Measurements from ENCODE around the gene QSER1. TPM values are rescaled to one million over a fixed set of nuclear protein-coding genes. Genes with fewer than 3 reads are reported as not detected.

The QSER1 gene
- total and polyA plus RNA-seq, 10 of the 15 experiments (the other 5 are each of a cell fraction or from before 2014, with no cell fraction given) = 2.1 to 15.0 (median 9.4) TPM

DNA sequence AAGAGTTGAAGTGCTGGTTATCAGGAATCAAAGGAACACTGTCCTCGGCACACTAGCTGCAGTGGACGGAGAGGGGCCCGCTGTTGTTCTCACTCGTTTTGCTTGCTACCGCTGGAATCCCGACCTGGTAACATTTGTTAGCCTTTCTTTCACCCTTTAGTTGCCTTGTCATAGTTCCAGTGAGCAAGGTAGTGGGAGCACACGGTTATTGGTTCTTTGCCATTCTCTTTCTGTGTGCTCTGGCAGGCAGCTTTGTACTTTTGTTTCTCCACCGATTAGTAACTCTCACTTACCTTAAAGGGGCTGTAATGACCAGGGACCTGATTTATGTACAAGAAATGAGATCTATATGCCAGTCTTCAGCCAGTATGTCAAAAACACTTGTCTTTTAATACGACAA is 124.9 kb downstream of the QSER1 start:
- H3K4me2 ChIP-seq (ENCODE audit: control insufficient read depth, insufficient read depth) = no peak overlapping the region
- H3K4me3 ChIP-seq = no peak overlapping the region
- CTCF ChIA-PET = interaction anchor here (1.4 kb wide), 1 partner anchor 15 kb away, joined by 3 read pairs; no protein-coding TSS in a partner anchor
- DNase-seq (ENCODE audit: low read depth, low spot score) = no peak
- POLR2A ChIA-PET = no interaction called here
- H3K36me3 ChIP-seq (ENCODE audit: control insufficient read depth in 2 of 2, insufficient read depth in 2 of 2, low read length in 1 of 2) = no peaks in the 10 kb centered on the region
- H3K4me1 ChIP-seq (ENCODE audit: control insufficient read depth, insufficient read depth, low read length) = no peaks in the 10 kb centered on the region
- SMC1A ChIA-PET (ENCODE audit: uncharacterized antibody, unreplicated experiment) = interaction anchor here (1.1 to 2.5 kb wide), 7 partner anchors 9 to 48 kb away, joined by 3 to 9 read pairs (median 5); no protein-coding TSS in a partner anchor
- no peak overlapping the region for H2AFZ ChIP-seq (ENCODE audit: control insufficient read depth, low read depth, low read length)
- no peak overlapping the region for H3K27ac ChIP-seq (ENCODE audit: control insufficient read depth, insufficient read depth)
- no peak for ATAC-seq
- intact Hi-C loops (cut with micrococcal nuclease; ENCODE audit: unreplicated experiment) = no loop called here
- peaks cover 0 to 5% of the 10 kb centered on the region in 2 experiments; a peak in 2 of 4 replicates for H3K27me3 ChIP-seq (replicated peaks in 1 of 2; ENCODE audit: control insufficient read depth in 2 of 2, insufficient read depth in 2 of 2, low read length in 1 of 2)
- WGBS (ENCODE audit: insufficient coverage, insufficient replicate concordance, low lambda C conversion rate, missing lambda C conversion rate) = 84% methylated on average over 9 of the region's 9 CpGs
- RAD21 ChIA-PET (ENCODE audit: unreplicated experiment) = interaction anchor here (0.7 kb wide), 1 partner anchor 21 kb away, joined by 3 read pairs; no protein-coding TSS in a partner anchor
- no peaks in the 10 kb centered on the region; the same call in 2 of the 3 replicates for H3K9me3 ChIP-seq (replicated peaks; ENCODE audit: control insufficient read depth, insufficient read depth, low read length)
- TSS peak; percentile 58 for BruUV-seq (replicated peaks)
- no peak for FAIRE-seq
- in situ Hi-C loops (cut with MboI) = no loop called here
- H3K79me2 ChIP-seq (ENCODE audit: control insufficient read depth, insufficient read depth, low read length) = no peaks in the 10 kb centered on the region
- H4K20me1 ChIP-seq (ENCODE audit: control insufficient read depth, insufficient read depth) = no peaks in the 10 kb centered on the region
- H3K9ac ChIP-seq (ENCODE audit: control insufficient read depth, insufficient read depth, low read length) = no peak overlapping the region
- TF ChIP-seq, protein P1, sequence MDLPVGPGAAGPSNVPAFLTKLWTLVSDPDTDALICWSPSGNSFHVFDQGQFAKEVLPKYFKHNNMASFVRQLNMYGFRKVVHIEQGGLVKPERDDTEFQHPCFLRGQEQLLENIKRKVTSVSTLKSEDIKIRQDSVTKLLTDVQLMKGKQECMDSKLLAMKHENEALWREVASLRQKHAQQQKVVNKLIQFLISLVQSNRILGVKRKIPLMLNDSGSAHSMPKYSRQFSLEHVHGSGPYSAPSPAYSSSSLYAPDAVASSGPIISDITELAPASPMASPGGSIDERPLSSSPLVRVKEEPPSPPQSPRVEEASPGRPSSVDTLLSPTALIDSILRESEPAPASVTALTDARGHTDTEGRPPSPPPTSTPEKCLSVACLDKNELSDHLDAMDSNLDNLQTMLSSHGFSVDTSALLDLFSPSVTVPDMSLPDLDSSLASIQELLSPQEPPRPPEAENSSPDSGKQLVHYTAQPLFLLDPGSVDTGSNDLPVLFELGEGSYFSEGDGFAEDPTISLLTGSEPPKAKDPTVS (IDR thresholded peaks at IDR 0.05; ENCODE audit: low read depth, low read length) = no peak
- TF ChIP-seq, protein P2, sequence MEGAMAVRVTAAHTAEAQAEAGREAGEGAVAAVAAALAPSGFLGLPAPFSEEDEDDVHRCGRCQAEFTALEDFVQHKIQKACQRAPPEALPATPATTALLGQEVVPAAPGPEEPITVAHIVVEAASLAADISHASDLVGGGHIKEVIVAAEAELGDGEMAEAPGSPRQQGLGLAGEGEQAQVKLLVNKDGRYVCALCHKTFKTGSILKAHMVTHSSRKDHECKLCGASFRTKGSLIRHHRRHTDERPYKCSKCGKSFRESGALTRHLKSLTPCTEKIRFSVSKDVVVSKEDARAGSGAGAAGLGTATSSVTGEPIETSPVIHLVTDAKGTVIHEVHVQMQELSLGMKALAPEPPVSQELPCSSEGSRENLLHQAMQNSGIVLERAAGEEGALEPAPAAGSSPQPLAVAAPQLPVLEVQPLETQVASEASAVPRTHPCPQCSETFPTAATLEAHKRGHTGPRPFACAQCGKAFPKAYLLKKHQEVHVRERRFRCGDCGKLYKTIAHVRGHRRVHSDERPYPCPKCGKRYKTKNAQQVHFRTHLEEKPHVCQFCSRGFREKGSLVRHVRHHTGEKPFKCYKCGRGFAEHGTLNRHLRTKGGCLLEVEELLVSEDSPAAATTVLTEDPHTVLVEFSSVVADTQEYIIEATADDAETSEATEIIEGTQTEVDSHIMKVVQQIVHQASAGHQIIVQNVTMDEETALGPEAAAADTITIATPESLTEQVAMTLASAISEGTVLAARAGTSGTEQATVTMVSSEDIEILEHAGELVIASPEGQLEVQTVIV (IDR thresholded peaks at IDR 0.05; ENCODE audit: borderline replicate concordance, partially characterized antibody) = no peak
- no peak for TF ChIP-seq BHLHE40 (IDR thresholded peaks at IDR 0.05; ENCODE audit: borderline replicate concordance in 1 of 2, low read depth in 2 of 2, low read length in 1 of 2)
- TF ChIP-seq ASH2L (IDR thresholded peaks at IDR 0.05; ENCODE audit: borderline replicate concordance, low read depth) = no peak
- no peak for TF ChIP-seq PAX5 (IDR thresholded peaks at IDR 0.05; ENCODE audit: borderline replicate concordance, low read depth, low read length)
- TF ChIP-seq, protein P3, sequence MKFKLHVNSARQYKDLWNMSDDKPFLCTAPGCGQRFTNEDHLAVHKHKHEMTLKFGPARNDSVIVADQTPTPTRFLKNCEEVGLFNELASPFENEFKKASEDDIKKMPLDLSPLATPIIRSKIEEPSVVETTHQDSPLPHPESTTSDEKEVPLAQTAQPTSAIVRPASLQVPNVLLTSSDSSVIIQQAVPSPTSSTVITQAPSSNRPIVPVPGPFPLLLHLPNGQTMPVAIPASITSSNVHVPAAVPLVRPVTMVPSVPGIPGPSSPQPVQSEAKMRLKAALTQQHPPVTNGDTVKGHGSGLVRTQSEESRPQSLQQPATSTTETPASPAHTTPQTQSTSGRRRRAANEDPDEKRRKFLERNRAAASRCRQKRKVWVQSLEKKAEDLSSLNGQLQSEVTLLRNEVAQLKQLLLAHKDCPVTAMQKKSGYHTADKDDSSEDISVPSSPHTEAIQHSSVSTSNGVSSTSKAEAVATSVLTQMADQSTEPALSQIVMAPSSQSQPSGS (IDR thresholded peaks at IDR 0.05; ENCODE audit: low read length) = no peak
- TF ChIP-seq CBX3 (IDR thresholded peaks at IDR 0.05; ENCODE audit: borderline replicate concordance, low read depth) = no peak
- TF ChIP-seq, protein P4, sequence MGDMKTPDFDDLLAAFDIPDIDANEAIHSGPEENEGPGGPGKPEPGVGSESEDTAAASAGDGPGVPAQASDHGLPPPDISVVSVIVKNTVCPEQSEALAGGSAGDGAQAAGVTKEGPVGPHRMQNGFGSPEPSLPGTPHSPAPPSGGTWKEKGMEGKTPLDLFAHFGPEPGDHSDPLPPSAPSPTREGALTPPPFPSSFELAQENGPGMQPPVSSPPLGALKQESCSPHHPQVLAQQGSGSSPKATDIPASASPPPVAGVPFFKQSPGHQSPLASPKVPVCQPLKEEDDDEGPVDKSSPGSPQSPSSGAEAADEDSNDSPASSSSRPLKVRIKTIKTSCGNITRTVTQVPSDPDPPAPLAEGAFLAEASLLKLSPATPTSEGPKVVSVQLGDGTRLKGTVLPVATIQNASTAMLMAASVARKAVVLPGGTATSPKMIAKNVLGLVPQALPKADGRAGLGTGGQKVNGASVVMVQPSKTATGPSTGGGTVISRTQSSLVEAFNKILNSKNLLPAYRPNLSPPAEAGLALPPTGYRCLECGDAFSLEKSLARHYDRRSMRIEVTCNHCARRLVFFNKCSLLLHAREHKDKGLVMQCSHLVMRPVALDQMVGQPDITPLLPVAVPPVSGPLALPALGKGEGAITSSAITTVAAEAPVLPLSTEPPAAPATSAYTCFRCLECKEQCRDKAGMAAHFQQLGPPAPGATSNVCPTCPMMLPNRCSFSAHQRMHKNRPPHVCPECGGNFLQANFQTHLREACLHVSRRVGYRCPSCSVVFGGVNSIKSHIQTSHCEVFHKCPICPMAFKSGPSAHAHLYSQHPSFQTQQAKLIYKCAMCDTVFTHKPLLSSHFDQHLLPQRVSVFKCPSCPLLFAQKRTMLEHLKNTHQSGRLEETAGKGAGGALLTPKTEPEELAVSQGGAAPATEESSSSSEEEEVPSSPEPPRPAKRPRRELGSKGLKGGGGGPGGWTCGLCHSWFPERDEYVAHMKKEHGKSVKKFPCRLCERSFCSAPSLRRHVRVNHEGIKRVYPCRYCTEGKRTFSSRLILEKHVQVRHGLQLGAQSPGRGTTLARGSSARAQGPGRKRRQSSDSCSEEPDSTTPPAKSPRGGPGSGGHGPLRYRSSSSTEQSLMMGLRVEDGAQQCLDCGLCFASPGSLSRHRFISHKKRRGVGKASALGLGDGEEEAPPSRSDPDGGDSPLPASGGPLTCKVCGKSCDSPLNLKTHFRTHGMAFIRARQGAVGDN (IDR thresholded peaks at IDR 0.05) = no peak
- no peak for TF ChIP-seq MTA3 (IDR thresholded peaks at IDR 0.05; ENCODE audit: borderline replicate concordance, low read length)
- no peak for TF ChIP-seq ZSCAN29 (IDR thresholded peaks at IDR 0.05)
- no peak for TF ChIP-seq YY1 (IDR thresholded peaks at IDR 0.05; ENCODE audit: low read depth, low read length)
- TF ChIP-seq POU2F2 (IDR thresholded peaks at IDR 0.05; ENCODE audit: borderline replicate concordance, low read depth, low read length) = no peak

All from GM12878 (cell line).